ENCODE results near the gene PIK3R5.
"Not testable (repeated sequence)": the region's sequence is repeated elsewhere in the genome, so short reads cannot be mapped to it uniquely, and the experiment has no call there.

PIK3R5 gene

GRCh38 chr17:8859804-8860430, 105.6 kb downstream of the PIK3R5 start:
- H3K27me3 Mint-ChIP-seq: no peaks in the 10 kb centered on the region
- H3K4me1 Mint-ChIP-seq: peaks cover 44% of the 10 kb centered on the region
- H3K27ac Mint-ChIP-seq: peak overlapping the region; percentile 28
- H3K4me3 Mint-ChIP-seq: no peak overlapping the region
- H3K9me3 Mint-ChIP-seq: no peaks in the 10 kb centered on the region
- no peak for DNase-seq (ENCODE audit: low spot score in 2 of 2)
- H3K36me3 Mint-ChIP-seq: peaks cover 6% of the 10 kb centered on the region
- ATAC-seq (ENCODE audit: low read depth): no peak

GRCh38 chr17:8859027-8859803, 106.3 kb downstream of the PIK3R5 start:
- no peak for DNase-seq (ENCODE audit: low spot score in 2 of 2)
- Mint-ChIP-seq H3K36me3 (peaks cover 6% of the 10 kb centered on the region), H3K4me3 (peak overlapping the region; percentile 67), H3K4me1 (peaks cover 41% of the 10 kb centered on the region), H3K27me3 (no peaks in the 10 kb centered on the region), H3K27ac (peak overlapping the region; percentile 56), H3K9me3 (no peaks in the 10 kb centered on the region)
- ATAC-seq (ENCODE audit: low read depth): peak; percentile 11

- Mint-ChIP-seq H3K27me3 (no peaks in the 10 kb centered on the region), H3K4me3 (peak overlapping the region; percentile 88), H3K9me3 (no peaks in the 10 kb centered on the region), H3K4me1 (peaks cover 39% of the 10 kb centered on the region), H3K36me3 (no peaks in the 10 kb centered on the region), H3K27ac (peak overlapping the region; percentile 56)
- DNase-seq (ENCODE audit: low spot score in 2 of 2) (peak; percentile 38 to 47), ATAC-seq (ENCODE audit: low read depth) (peak; percentile 68)
These were observed 107.6 kb downstream of the PIK3R5 start for GRCh38 chr17:8857919-8858318.

DNA sequence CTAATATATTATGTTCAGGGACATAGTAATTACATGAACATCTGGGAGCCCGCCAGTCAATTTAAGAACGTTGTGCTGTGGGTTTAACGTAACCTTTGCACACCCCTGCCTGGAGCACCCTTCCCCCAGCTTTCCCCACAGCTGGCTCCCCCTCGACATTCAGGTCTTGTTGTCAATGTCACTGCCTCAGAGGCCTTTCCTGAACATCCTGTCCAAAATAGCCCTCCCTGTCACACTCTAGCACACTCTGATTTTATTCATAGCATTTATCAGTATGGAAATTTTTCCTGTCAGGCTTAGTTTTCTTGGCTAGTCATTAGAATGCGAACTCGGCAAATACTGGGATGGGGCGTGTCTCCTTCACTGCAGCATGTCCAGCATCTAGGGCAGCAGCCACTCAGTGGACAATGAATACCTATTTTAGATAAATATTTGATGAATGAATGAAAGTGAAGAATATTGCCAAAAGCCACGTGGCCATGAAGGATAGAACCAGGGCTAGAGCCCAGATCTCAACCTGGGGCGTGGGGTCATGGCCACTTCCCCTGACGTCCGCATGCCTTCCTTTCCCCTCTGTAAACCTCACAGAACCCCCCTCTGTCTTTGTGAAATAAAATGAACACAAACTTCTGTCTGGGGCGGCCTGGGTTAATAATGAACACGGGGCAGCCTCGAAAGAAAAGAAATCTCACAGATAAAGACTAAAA, 108.5 kb downstream of the PIK3R5 start:
- no peaks in the 10 kb centered on the region for H3K27me3 Mint-ChIP-seq
- H3K9me3 Mint-ChIP-seq: no peaks in the 10 kb centered on the region
- DNase-seq (ENCODE audit: low spot score in 2 of 2) (no peak), ATAC-seq (ENCODE audit: low read depth) (no peak)
- H3K27ac Mint-ChIP-seq: peak overlapping the region; percentile 56
- no peaks in the 10 kb centered on the region for H3K36me3 Mint-ChIP-seq
- peak overlapping the region; percentile 32 for H3K4me3 Mint-ChIP-seq
- peaks cover 37% of the 10 kb centered on the region for H3K4me1 Mint-ChIP-seq

DNA sequence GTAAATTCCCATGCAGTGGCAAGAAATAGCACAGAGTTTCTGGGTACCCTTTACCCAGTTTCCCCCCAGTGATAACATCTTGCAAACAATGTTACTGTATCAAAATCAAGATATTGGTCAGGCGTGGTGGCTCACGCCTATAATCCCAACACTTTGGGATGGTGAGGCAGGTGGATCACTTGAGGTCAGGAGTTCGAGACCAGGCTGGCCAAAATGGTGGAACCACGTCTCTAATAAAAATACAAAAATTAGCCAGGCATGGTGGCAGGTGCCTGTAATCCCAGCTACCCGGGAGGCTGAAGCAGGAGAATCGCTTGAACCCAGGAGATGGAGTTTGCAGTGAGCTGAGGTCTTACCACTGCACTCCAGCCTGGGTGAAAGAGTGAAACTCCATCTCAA, 109.3 kb downstream of the PIK3R5 start:
- Mint-ChIP-seq H3K4me3 (peak overlapping the region; percentile 50), H3K27ac (peak overlapping the region; percentile 50), H3K4me1 (peaks cover 38% of the 10 kb centered on the region)
- ATAC-seq (ENCODE audit: low read depth); H3K27me3 Mint-ChIP-seq; H3K36me3 Mint-ChIP-seq; DNase-seq (ENCODE audit: low spot score in 2 of 2); H3K9me3 Mint-ChIP-seq: not testable (repeated sequence)

DNA sequence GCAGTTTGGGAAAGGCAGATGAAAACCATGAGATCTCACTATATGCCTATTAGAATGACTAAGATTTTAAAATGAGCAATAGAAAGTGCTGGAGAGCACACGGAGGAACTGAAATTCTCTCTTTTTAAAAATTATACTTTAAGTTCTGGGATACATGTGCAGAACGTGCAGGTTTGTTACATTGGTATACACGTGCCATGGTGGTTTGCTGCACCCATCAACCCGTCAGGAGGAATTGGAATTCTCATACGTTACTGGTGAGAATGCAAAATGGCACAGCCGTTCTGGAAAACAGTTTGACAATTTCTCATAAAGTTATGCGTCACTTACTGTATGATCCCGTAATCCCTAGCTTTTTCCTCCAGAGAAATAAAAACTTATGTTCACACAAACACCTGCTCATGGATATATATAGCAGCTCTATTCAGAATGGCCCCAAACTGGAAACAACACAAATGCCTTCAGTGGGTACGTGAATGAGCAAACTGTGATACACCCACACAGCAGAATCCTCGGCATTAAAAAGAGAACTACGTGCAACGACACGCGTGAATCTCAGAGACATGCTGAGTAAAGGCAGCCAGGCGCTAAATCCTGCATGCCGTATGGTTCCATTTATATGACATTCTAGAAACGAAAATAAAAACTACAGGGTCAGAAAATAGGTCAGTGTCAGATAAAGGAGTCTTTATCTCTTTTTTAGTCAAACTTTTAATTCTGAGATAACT, 109.9 kb downstream of the PIK3R5 start:
- ATAC-seq (ENCODE audit: low read depth): peak; percentile 53

GRCh38 chr17:8851600-8851999, 113.9 kb downstream of the PIK3R5 start:
- Mint-ChIP-seq H3K27ac (peak overlapping the region; percentile 78), H3K36me3 (peaks cover 1% of the 10 kb centered on the region), H3K4me1 (peaks cover 23% of the 10 kb centered on the region), H3K9me3 (no peaks in the 10 kb centered on the region), H3K27me3 (no peaks in the 10 kb centered on the region), H3K4me3 (peak overlapping the region; percentile 25)
- DNase-seq (ENCODE audit: low spot score in 2 of 2) (no peak), ATAC-seq (ENCODE audit: low read depth) (peak; percentile 41)

More for the DNA sequence above, 109.9 kb downstream of the PIK3R5 start:
- no peak for DNase-seq (ENCODE audit: low spot score in 2 of 2)
- H3K4me1 Mint-ChIP-seq: peaks cover 38% of the 10 kb centered on the region
- H3K27ac Mint-ChIP-seq: peak overlapping the region; percentile 50
- H3K4me3 Mint-ChIP-seq: peak overlapping the region; percentile 50
- no peaks in the 10 kb centered on the region for H3K27me3 Mint-ChIP-seq
- no peaks in the 10 kb centered on the region for H3K36me3 Mint-ChIP-seq
- no peaks in the 10 kb centered on the region for H3K9me3 Mint-ChIP-seq

- peaks cover 3% of the 10 kb centered on the region for H3K36me3 Mint-ChIP-seq
- peaks cover 13% of the 10 kb centered on the region for H3K4me1 Mint-ChIP-seq
- no peak overlapping the region for H3K27ac Mint-ChIP-seq
These were observed 116.0 kb downstream of the PIK3R5 start for GRCh38 chr17:8849311-8850041.

DNA sequence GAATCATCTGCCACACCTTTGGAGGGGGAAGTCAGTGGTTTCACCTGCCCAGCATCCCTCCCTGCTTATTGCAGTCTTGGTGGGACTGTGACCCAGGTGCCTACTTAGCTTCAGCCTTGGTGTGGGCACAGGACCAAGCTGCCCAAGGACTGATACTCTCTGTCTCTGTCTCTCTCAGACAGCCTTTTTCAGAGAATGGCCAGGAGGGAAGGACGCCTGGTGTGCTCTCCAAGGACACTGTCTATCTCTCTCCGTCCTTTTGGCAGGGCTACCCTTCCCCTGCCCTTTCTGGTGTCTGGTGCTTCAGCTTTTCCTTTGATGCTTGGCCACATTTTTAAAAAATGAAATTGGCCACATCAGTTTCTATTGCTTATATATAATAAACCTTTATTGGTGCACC, 117.6 kb downstream of the PIK3R5 start:
- DNase-seq (ENCODE audit: low spot score in 2 of 2) (no peak), ATAC-seq (ENCODE audit: low read depth) (no peak)
- Mint-ChIP-seq H3K9me3 (no peaks in the 10 kb centered on the region), H3K36me3 (peaks cover 3% of the 10 kb centered on the region), H3K4me1 (peaks cover 20% of the 10 kb centered on the region), H3K27ac (no peak overlapping the region), H3K4me3 (no peak overlapping the region), H3K27me3 (no peaks in the 10 kb centered on the region)

More at GRCh38 chr17:8849311-8850041, 116.0 kb downstream of the PIK3R5 start:
- ATAC-seq (ENCODE audit: low read depth) (no peak), DNase-seq (ENCODE audit: low spot score in 2 of 2) (no peak)
- H3K27me3 Mint-ChIP-seq: no peaks in the 10 kb centered on the region
- H3K9me3 Mint-ChIP-seq: no peaks in the 10 kb centered on the region
- H3K4me3 Mint-ChIP-seq: no peak overlapping the region

GRCh38 chr17:8846768-8847211, 118.7 kb downstream of the PIK3R5 start:
- H3K27ac Mint-ChIP-seq: no peak overlapping the region
- no peak for DNase-seq (ENCODE audit: low spot score in 2 of 2)
- no peak for ATAC-seq (ENCODE audit: low read depth)
- no peaks in the 10 kb centered on the region for H3K27me3 Mint-ChIP-seq
- H3K9me3 Mint-ChIP-seq: no peaks in the 10 kb centered on the region
- H3K4me3 Mint-ChIP-seq: no peak overlapping the region
- H3K36me3 Mint-ChIP-seq: peaks cover 3% of the 10 kb centered on the region
- peaks cover 22% of the 10 kb centered on the region for H3K4me1 Mint-ChIP-seq

GRCh38 chr17:8844229-8845218, 121.0 kb downstream of the PIK3R5 start:
- ATAC-seq (ENCODE audit: low read depth): no peak
- Mint-ChIP-seq H3K27ac (no peak overlapping the region), H3K27me3 (no peaks in the 10 kb centered on the region), H3K36me3 (peaks cover 3% of the 10 kb centered on the region), H3K4me3 (no peak overlapping the region), H3K4me1 (peaks cover 14% of the 10 kb centered on the region), H3K9me3 (no peaks in the 10 kb centered on the region)
- no peak for DNase-seq (ENCODE audit: low spot score in 2 of 2)

DNA sequence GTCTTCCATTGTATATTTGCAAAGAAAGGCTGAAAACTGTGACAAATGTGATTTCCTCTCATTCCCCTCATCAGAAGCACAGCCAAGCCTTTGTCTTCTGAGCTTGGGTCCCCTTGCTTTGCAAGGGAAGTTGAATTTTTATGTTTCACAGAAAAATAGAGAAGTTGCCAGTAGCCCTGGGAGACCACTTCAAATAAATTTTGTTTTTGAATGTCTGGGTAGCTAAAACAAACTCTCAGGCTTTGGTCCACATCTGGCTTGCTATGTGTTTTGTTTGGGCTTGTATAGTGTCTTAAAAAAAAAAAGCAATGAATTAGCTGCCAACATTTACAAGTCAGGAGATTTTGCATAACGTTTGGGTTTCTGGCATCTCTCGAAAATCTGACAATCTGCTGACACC, 122.2 kb downstream of the PIK3R5 start:
- peaks cover 11% of the 10 kb centered on the region for H3K4me1 Mint-ChIP-seq
- H3K27me3 Mint-ChIP-seq: no peaks in the 10 kb centered on the region
- H3K27ac Mint-ChIP-seq: peak overlapping the region; percentile 74
- peak overlapping the region; percentile 16 for H3K4me3 Mint-ChIP-seq
- ATAC-seq (ENCODE audit: low read depth) (peak; percentile 93), DNase-seq (ENCODE audit: low spot score in 2 of 2) (no peak)
- peaks cover 4% of the 10 kb centered on the region for H3K36me3 Mint-ChIP-seq
- H3K9me3 Mint-ChIP-seq: no peaks in the 10 kb centered on the region
